Suprapubic skin (tissue), 4 donors: Measurements from ENCODE around the gene ITPA. TPM values are rescaled to one million over a fixed set of nuclear protein-coding genes. Genes with fewer than 3 reads are reported as not detected.

Experiments
- DNase-seq, 2 donors: peaks; one replicate each; pipeline ENCODE4 v3.0.0-alpha.2; 2019; ENCODE audit warnings: low spot score in 2 of 2
- H3K27ac ChIP-seq: fragments of 200-600 bp; sonication (generic); one replicate; pipeline ENCODE4 v1.5.1; 2019
- H3K27me3 ChIP-seq: fragments of 200-600 bp; sonication (generic); one replicate; pipeline ENCODE4 v1.5.1; 2019
- H3K36me3 ChIP-seq: fragments of 200-600 bp; sonication (generic); one replicate; pipeline ENCODE4 v1.5.1; 2019
- H3K4me1 ChIP-seq: fragments of 200-600 bp; sonication (generic); one replicate; pipeline ENCODE4 v1.5.1; 2019
- H3K4me3 ChIP-seq: fragments of 200-600 bp; sonication (generic); one replicate; pipeline ENCODE4 v1.5.1; 2019; ENCODE audit warnings: mild to moderate bottlenecking
- H3K9me3 ChIP-seq: fragments of 200-600 bp; sonication (generic); one replicate; pipeline ENCODE4 v1.5.1; 2019
- EP300 ChIP-seq: sonication (generic); formaldehyde crosslinking; IDR thresholded peaks from one replicate; pipeline ENCODE4 v1.6.1; 2017; ENCODE audit warnings: antibody characterized with exemption
- POLR2A ChIP-seq, 2 donors: fragments of 450-650 bp; IDR thresholded peaks; one replicate each; pipeline ENCODE4 v1.6.1; 2017; ENCODE audit warnings: antibody characterized with exemption in 2 of 2, mild to moderate bottlenecking in 2 of 2, moderate library complexity in 2 of 2
- POLR2AphosphoS5 ChIP-seq, 3 donors: sonication (generic); formaldehyde crosslinking; IDR thresholded peaks; one replicate each; pipeline ENCODE4 v1.6.1; 2017; ENCODE audit warnings: antibody characterized with exemption in 3 of 3
- WGBS: methylation state at CpG from one replicate; pipeline ENCODE4 v1.1.5; 2018; 5-methylcytosine and 5-hydroxymethylcytosine counted together
- total RNA-seq, 4 donors: library from RNA; depleted of rRNA; stranded (reverse); fragments of >200 nt; gene quantifications; one replicate each; pipeline ENCODE4 v1.1.0, GENCODE V29; 2016
- TF ChIP-seq, protein P1 (sequence below), 2 donors: fragments of 200-600 bp in 1 of 2; fragments of 450-650 bp in 1 of 2; sonication (generic) in 1 of 2; IDR thresholded peaks; one replicate each; pipeline ENCODE4 v1.5.1; 2016 to 2019; ENCODE audit warnings: antibody characterized with exemption in 2 of 2, mild to moderate bottlenecking in 1 of 2, moderate library complexity in 1 of 2

ITPA gene
- total RNA-seq, 4 donors from 2014 or later = 40.5 to 72.4 (median 53.6) TPM

DNA sequence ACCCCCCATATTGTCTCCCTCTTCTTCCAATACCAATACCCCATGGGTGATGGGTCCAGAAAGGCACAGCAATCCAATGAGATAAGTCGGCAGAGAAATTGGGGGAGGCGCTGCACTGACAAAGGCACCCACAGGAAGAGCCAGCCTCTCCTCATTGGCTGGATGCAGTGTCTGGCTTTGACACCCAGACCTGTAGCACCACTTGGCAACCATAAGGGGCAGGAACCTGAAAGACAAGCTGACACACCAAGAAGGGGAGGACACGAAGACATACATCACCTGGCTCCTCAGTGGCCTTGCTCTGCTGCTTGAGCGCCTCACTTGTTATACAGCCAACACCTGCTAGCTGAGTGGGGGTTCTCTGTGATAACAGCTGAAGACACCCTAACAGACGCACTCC is 49.1 kb downstream of the ITPA start:
- no peak for DNase-seq
- H3K4me3 ChIP-seq = no peak overlapping the region
- no peak overlapping the region for H3K27ac ChIP-seq
- H3K27me3 ChIP-seq = no peaks in the 10 kb centered on the region
- H3K36me3 ChIP-seq = peaks cover 95% of the 10 kb centered on the region
- no peak for TF ChIP-seq POLR2AphosphoS5 (IDR thresholded peaks at IDR 0.05)
- TF ChIP-seq EP300 = no peak
- TF ChIP-seq POLR2A (IDR thresholded peaks at IDR 0.05) = no peak
- TF ChIP-seq, protein P1, sequence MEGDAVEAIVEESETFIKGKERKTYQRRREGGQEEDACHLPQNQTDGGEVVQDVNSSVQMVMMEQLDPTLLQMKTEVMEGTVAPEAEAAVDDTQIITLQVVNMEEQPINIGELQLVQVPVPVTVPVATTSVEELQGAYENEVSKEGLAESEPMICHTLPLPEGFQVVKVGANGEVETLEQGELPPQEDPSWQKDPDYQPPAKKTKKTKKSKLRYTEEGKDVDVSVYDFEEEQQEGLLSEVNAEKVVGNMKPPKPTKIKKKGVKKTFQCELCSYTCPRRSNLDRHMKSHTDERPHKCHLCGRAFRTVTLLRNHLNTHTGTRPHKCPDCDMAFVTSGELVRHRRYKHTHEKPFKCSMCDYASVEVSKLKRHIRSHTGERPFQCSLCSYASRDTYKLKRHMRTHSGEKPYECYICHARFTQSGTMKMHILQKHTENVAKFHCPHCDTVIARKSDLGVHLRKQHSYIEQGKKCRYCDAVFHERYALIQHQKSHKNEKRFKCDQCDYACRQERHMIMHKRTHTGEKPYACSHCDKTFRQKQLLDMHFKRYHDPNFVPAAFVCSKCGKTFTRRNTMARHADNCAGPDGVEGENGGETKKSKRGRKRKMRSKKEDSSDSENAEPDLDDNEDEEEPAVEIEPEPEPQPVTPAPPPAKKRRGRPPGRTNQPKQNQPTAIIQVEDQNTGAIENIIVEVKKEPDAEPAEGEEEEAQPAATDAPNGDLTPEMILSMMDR (IDR thresholded peaks at IDR 0.05) = no peak
- 62% methylated on average over 4 of the region's 5 CpGs for WGBS
- H3K9me3 ChIP-seq = no peaks in the 10 kb centered on the region
- no peaks in the 10 kb centered on the region for H3K4me1 ChIP-seq

DNA sequence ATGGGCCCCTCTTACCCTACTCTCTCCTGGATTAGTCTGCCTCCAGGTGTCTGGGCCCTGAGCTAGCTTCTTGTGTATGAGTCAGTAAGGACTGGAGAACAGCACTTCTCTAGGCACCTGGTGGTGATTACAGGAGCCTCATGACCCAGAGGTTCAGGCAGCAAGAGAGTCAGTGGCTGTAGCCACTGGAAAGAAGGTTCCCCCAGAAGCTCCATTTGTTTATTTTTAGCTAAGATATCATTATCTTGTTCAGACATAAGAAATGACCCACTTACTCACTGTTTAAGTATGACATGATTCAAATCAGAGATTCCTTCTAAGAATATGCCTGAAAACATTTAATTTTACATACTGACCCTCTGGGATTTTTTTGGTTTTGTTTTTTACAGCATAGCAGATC is 53.3 kb downstream of the ITPA start:
- Histone ChIP-seq H3K36me3 (peaks cover 79% of the 10 kb centered on the region), H3K27me3 (no peaks in the 10 kb centered on the region), H3K4me1 (no peaks in the 10 kb centered on the region), H3K9me3 (no peaks in the 10 kb centered on the region), H3K4me3 (no peak overlapping the region), H3K27ac (no peak overlapping the region)
- DNase-seq = no peak
- TF ChIP-seq EP300 = no peak
- no peak for TF ChIP-seq POLR2A (IDR thresholded peaks at IDR 0.05)

DNA sequence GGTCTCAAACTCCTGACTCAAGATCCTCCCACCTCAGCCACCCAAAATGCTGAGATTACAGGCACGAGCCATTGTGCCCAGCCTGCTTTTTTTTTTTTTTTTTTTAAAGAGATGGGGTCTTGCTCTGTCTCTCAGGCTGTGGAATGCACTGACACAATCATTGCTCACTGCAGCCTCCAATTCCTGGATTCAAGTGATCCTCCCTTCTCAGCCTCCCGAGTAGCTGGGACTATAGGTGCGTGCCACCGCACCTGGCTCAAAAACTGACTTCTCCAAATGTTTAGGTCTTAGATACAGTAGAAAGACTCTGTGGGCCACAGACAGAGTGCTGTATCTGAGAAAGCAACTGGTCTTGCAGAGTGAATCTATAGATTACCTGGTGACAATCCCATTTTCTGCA is 60.8 kb downstream of the ITPA start:
- peaks cover 64% of the 10 kb centered on the region for H3K36me3 ChIP-seq
- TF ChIP-seq, protein P1 (IDR thresholded peaks at IDR 0.05) = no peak
- no peak for TF ChIP-seq POLR2AphosphoS5 (IDR thresholded peaks at IDR 0.05)
- no peak for TF ChIP-seq EP300
- no peak overlapping the region for H3K27ac ChIP-seq
- 96% methylated on average over 4 of the region's 4 CpGs for WGBS
- H3K27me3 ChIP-seq = no peaks in the 10 kb centered on the region
- H3K4me3 ChIP-seq = no peak overlapping the region
- no peak for DNase-seq
- no peaks in the 10 kb centered on the region for H3K4me1 ChIP-seq
- H3K9me3 ChIP-seq = no peaks in the 10 kb centered on the region

DNA sequence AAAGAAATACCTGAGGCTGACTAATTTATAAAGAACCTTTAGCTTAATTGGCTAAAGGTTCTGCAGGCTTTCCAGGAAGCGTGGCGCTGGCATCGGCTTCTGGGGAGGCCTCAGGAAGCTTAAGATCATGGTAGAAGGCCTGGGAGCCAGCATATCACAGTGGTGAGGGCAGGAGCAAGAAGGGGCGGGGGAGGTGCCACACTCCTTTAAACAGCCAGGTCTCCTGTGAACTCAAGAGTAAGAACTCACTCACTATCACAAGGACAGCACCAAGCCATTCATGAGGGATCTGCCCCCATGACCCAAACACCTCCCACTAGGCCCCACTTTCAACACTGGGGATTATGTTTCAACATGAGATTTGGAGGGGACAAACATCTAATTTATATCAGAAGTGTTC is 64.1 kb downstream of the ITPA start:
- Histone ChIP-seq H3K36me3 (peaks cover 77% of the 10 kb centered on the region), H3K27ac (no peak overlapping the region), H3K4me3 (no peak overlapping the region), H3K9me3 (no peaks in the 10 kb centered on the region), H3K4me1 (no peaks in the 10 kb centered on the region), H3K27me3 (no peaks in the 10 kb centered on the region)
- 78% methylated on average over 4 of the region's 4 CpGs for WGBS
- DNase-seq = no peak
- TF ChIP-seq, protein P1 (IDR thresholded peaks at IDR 0.05) = no peak
- TF ChIP-seq EP300 (no peak), POLR2AphosphoS5 (IDR thresholded peaks at IDR 0.05) (no peak), POLR2A (IDR thresholded peaks at IDR 0.05) (no peak)

Other genes with a start within 250 kb of the ITPA start
- gene GNRH2, start 165.9 kb upstream of the ITPA start, total RNA-seq = under 1 TPM in 2 of 4 donors, not detected in 2; 0.83 TPM
- gene MRPS26, start 163.4 kb upstream of the ITPA start, total RNA-seq = 10 to 100 TPM; 38.5 to 59.4 (median 53.7) TPM
- 1 to 10 TPM in 1 of 4 donors, not detected in 3; 2.0 TPM for gene OXT, start 137.9 kb upstream of the ITPA start, total RNA-seq
- not detected for gene AVP, start 124.8 kb upstream of the ITPA start, total RNA-seq
- 10 to 100 TPM; 18.1 to 25.0 (median 20.6) TPM for gene FASTKD5, start 49.6 kb upstream of the ITPA start, total RNA-seq
- gene UBOX5, start 49.6 kb upstream of the ITPA start, total RNA-seq = 10 to 100 TPM; 10.5 to 11.6 (median 10.7) TPM
- gene LZTS3, start 35.9 kb upstream of the ITPA start, total RNA-seq = 1 to 10 TPM; 4.8 to 9.3 (median 6.7) TPM
- 100 to 1,000 TPM in 1 of 4 donors, 10 to 100 TPM in 3; 50.0 to 169 (median 55.6) TPM for gene DDRGK1, start 4.8 kb upstream of the ITPA start, total RNA-seq
- gene SLC4A11, start 29.7 kb downstream of the ITPA start, total RNA-seq = 10 to 100 TPM in 2 of 4 donors, 1 to 10 TPM in 2; 9.9 to 26.2 (median 15.3) TPM
- gene DNAAF9, start 198.2 kb downstream of the ITPA start, total RNA-seq = 10 to 100 TPM in 2 of 4 donors, 1 to 10 TPM in 2; 8.0 to 20.9 (median 11.3) TPM